ENCODE measurements around the gene CHIA. TPM values are rescaled to one million over a fixed set of nuclear protein-coding genes. Genes with fewer than 3 reads are reported as not detected.

The CHIA gene
- polyA plus RNA-seq, 1 of the 3 experiments (the other 2 are of a cell fraction): not detected

DNA sequence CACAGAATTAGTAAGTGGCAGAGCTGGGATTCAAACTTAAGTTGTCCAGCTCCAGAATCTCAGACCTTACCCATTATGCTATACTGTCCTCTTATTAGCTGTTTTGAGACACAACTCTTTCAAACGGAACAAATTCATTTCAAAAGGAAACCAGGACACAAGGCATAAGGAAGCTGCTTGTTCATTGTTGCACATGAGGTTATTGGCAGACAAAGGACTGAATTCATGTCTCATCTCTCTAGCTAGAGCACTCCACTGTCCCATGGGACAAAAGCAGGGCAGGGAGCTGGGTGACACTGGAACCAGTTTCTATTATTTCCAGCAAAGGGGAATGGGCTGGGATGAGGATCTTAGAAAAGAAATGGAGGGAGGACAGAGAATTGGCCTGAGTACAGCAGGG lies 36.8 kb upstream of the CHIA start:
- Histone ChIP-seq H3K9ac (no peak overlapping the region), H3K4me3 (ENCODE audit: low read depth in 2 of 2, low read length in 1 of 2) (no peak overlapping the region), H3K79me2 (ENCODE audit: insufficient read depth) (no peaks in the 10 kb centered on the region), H3K4me1 (ENCODE audit: control insufficient read depth in 1 of 2, insufficient read depth in 2 of 2, low read depth in 1 of 2, low read length in 1 of 2) (peaks cover 0 to 2% of the 10 kb centered on the region in 2 experiments; a peak in 2 of 4 replicates), H3K27ac (ENCODE audit: low read depth in 2 of 2, low read length in 1 of 2) (no peak overlapping the region), H3K36me3 (replicated peaks in 1 of 2; ENCODE audit: control insufficient read depth in 1 of 2, insufficient read depth in 2 of 2, low read length in 1 of 2) (no peaks in the 10 kb centered on the region), H3F3A (replicated peaks; ENCODE audit: insufficient read depth) (no peaks in the 10 kb centered on the region), H2AFZ (ENCODE audit: low read depth) (no peak overlapping the region), H3K9me2 (no peaks in the 10 kb centered on the region), H3K4me2 (no peak overlapping the region), H3K9me3 (no peaks in the 10 kb centered on the region), H4K20me1 (ENCODE audit: insufficient read depth) (no peaks in the 10 kb centered on the region), H3K27me3 (ENCODE audit: insufficient read depth) (peaks cover 12% of the 10 kb centered on the region; the same call in 1 of the 2 replicates)
- WGBS (ENCODE audit: low lambda C conversion rate): 0% methylated on average over 1 of the region's 1 CpG
- CTCF ChIA-PET: interaction anchor here (1.2 to 1.3 kb wide), 2 partner anchors 31 to 146 kb away, joined by 4 to 5 read pairs; no protein-coding TSS in a partner anchor
- POLR2A ChIA-PET: no interaction called here
- DNase-seq: no peak
- TF ChIP-seq GABPA (IDR thresholded peaks at IDR 0.05; ENCODE audit: low read depth): no peak
- TF ChIP-seq, protein P1, sequence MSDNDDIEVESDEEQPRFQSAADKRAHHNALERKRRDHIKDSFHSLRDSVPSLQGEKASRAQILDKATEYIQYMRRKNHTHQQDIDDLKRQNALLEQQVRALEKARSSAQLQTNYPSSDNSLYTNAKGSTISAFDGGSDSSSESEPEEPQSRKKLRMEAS (IDR thresholded peaks at IDR 0.05; ENCODE audit: low read depth): no peak

DNA sequence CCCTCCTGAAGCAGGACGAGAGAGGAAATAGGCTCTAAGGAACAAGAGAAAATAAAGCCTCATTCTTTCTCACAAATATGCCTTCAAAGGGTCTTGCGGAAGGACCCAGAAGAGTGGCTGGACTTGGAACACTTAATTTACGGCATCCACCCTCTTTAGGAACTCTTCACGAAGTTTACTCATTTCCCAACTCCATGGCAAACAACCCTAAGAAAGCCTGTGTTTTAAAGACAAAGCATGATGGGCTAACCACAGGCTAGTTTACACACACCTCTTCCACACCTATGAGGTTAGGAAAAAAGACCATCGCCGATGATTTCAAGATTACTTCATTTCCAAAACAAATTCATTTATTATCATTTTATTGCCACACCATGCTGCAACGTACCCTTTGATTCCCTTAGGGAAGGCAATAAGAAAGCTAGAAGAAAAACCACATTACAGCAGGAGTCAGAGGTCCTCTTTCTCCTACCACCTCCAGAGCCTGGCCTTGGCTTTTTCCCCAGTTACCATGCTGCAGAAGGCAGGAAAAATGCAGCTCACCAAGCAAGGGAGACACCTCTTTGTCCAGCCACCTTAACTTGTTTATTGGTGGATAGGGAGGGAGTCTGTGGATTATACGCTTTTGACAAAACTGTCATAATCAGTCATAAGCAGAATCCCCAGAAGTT lies 33.5 kb upstream of the CHIA start:
- H3K9me3 ChIP-seq: no peaks in the 10 kb centered on the region; the same call in 1 of the 2 replicates
- no peaks in the 10 kb centered on the region for H4K20me1 ChIP-seq (ENCODE audit: insufficient read depth)
- no peaks in the 10 kb centered on the region for H3K9me2 ChIP-seq
- H3K4me2 ChIP-seq: no peak overlapping the region
- peaks cover 0 to 2% of the 10 kb centered on the region in 2 experiments; a peak in 1 of 4 replicates for H3K4me1 ChIP-seq (ENCODE audit: control insufficient read depth in 1 of 2, insufficient read depth in 2 of 2, low read depth in 1 of 2, low read length in 1 of 2)
- H3K4me3 ChIP-seq (ENCODE audit: low read depth in 2 of 2, low read length in 1 of 2): no peak overlapping the region
- H3F3A ChIP-seq (replicated peaks; ENCODE audit: insufficient read depth): no peaks in the 10 kb centered on the region
- H3K27ac ChIP-seq (ENCODE audit: low read depth in 2 of 2, low read length in 1 of 2): no peak overlapping the region
- no peaks in the 10 kb centered on the region for H3K79me2 ChIP-seq (ENCODE audit: insufficient read depth)
- no peaks in the 10 kb centered on the region for H3K36me3 ChIP-seq (replicated peaks in 1 of 2; ENCODE audit: control insufficient read depth in 1 of 2, insufficient read depth in 2 of 2, low read length in 1 of 2)
- POLR2A ChIA-PET: no interaction called here
- CTCF ChIA-PET: interaction anchor here (1.4 kb wide), 1 partner anchor 34 kb away, joined by 4 read pairs; no protein-coding TSS in a partner anchor
- peaks cover 12% of the 10 kb centered on the region; the same call in 1 of the 2 replicates for H3K27me3 ChIP-seq (ENCODE audit: insufficient read depth)
- no peak overlapping the region for H2AFZ ChIP-seq (ENCODE audit: low read depth)
- H3K9ac ChIP-seq: no peak overlapping the region
- DNase-seq: no peak
- WGBS (ENCODE audit: low lambda C conversion rate): 52% methylated on average over 8 of the region's 8 CpGs
- TF ChIP-seq POLR2AphosphoS5 (IDR thresholded peaks at IDR 0.05; ENCODE audit: low read depth, low read length) (no peak), TCF12 (IDR thresholded peaks at IDR 0.05) (no peak), SIN3A (IDR thresholded peaks at IDR 0.05; ENCODE audit: borderline replicate concordance, low read depth, low read length) (no peak), ELF1 (IDR thresholded peaks at IDR 0.05) (no peak), RCOR1 (IDR thresholded peaks at IDR 0.05; ENCODE audit: low read length) (no peak)
- TF ChIP-seq, protein P2, sequence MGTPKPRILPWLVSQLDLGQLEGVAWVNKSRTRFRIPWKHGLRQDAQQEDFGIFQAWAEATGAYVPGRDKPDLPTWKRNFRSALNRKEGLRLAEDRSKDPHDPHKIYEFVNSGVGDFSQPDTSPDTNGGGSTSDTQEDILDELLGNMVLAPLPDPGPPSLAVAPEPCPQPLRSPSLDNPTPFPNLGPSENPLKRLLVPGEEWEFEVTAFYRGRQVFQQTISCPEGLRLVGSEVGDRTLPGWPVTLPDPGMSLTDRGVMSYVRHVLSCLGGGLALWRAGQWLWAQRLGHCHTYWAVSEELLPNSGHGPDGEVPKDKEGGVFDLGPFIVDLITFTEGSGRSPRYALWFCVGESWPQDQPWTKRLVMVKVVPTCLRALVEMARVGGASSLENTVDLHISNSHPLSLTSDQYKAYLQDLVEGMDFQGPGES (IDR thresholded peaks at IDR 0.05; ENCODE audit: low read depth, low read length): no peak

DNA sequence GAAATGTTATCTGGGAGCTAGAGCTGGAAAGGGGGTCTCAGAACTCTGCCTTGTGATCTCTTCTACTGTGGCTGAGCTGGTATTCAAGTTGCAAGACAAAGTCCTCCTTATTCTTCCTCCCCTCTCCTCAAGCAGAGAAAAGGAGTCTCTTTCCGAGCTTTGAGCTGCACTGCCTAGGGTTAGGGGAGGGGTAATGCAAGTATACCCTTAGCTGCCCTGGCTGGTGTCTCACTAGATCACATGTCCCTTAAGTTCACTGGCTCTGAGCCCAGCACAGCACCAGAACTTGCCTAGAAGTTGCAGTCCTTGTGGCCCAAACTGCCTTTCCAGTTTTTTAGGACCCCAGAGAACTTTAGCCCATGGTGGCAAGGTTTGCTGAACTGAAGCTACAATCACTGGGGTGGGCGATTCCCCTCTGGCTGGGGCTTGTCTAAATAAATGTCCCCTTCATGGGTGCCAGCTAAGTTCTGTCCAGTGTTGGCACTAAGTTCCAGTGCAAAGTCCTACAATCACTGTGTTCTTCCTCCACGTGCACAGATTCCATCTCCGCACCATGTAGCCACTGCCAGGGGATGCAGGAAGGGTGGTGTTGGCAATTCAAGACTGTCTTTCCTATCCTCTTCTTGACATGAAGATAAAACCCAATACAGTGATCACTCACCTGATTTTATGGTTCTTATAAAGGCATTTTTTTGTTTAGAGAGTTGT lies 22.7 kb upstream of the CHIA start:
- Histone ChIP-seq H3F3A (replicated peaks; ENCODE audit: insufficient read depth) (no peaks in the 10 kb centered on the region), H3K9me3 (no peaks in the 10 kb centered on the region), H4K20me1 (ENCODE audit: insufficient read depth) (no peaks in the 10 kb centered on the region), H3K27ac (ENCODE audit: low read depth in 2 of 2, low read length in 1 of 2) (no peak overlapping the region), H3K9me2 (no peaks in the 10 kb centered on the region), H3K4me1 (ENCODE audit: control insufficient read depth in 1 of 2, insufficient read depth in 2 of 2, low read depth in 1 of 2, low read length in 1 of 2) (no peaks in the 10 kb centered on the region), H3K79me2 (ENCODE audit: insufficient read depth) (no peaks in the 10 kb centered on the region), H3K4me2 (no peak overlapping the region), H3K9ac (no peak overlapping the region), H3K36me3 (replicated peaks in 1 of 2; ENCODE audit: control insufficient read depth in 1 of 2, insufficient read depth in 2 of 2, low read length in 1 of 2) (no peaks in the 10 kb centered on the region), H3K4me3 (ENCODE audit: low read depth in 2 of 2, low read length in 1 of 2) (no peak overlapping the region), H2AFZ (ENCODE audit: low read depth) (no peak overlapping the region), H3K27me3 (ENCODE audit: insufficient read depth) (peaks cover 24% of the 10 kb centered on the region; the same call in 1 of the 2 replicates)
- 13% methylated on average over 4 of the region's 4 CpGs for WGBS (ENCODE audit: low lambda C conversion rate)
- POLR2A ChIA-PET: no interaction called here
- TF ChIP-seq, protein P1 (IDR thresholded peaks at IDR 0.05; ENCODE audit: low read depth): no peak
- TF ChIP-seq, protein P3, sequence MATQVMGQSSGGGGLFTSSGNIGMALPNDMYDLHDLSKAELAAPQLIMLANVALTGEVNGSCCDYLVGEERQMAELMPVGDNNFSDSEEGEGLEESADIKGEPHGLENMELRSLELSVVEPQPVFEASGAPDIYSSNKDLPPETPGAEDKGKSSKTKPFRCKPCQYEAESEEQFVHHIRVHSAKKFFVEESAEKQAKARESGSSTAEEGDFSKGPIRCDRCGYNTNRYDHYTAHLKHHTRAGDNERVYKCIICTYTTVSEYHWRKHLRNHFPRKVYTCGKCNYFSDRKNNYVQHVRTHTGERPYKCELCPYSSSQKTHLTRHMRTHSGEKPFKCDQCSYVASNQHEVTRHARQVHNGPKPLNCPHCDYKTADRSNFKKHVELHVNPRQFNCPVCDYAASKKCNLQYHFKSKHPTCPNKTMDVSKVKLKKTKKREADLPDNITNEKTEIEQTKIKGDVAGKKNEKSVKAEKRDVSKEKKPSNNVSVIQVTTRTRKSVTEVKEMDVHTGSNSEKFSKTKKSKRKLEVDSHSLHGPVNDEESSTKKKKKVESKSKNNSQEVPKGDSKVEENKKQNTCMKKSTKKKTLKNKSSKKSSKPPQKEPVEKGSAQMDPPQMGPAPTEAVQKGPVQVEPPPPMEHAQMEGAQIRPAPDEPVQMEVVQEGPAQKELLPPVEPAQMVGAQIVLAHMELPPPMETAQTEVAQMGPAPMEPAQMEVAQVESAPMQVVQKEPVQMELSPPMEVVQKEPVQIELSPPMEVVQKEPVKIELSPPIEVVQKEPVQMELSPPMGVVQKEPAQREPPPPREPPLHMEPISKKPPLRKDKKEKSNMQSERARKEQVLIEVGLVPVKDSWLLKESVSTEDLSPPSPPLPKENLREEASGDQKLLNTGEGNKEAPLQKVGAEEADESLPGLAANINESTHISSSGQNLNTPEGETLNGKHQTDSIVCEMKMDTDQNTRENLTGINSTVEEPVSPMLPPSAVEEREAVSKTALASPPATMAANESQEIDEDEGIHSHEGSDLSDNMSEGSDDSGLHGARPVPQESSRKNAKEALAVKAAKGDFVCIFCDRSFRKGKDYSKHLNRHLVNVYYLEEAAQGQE (IDR thresholded peaks at IDR 0.05; ENCODE audit: low read depth, low read length): no peak
- TF ChIP-seq POLR2AphosphoS5 (IDR thresholded peaks at IDR 0.05; ENCODE audit: low read depth, low read length): no peak
- no peak for TF ChIP-seq SMC3 (IDR thresholded peaks at IDR 0.05; ENCODE audit: low read depth, low read length)
- no peak for TF ChIP-seq FOXJ3 (CRISPR knock-in tag; IDR thresholded peaks at IDR 0.05)
- no peak for TF ChIP-seq EP300 (IDR thresholded peaks at IDR 0.05; ENCODE audit: borderline replicate concordance in 1 of 2, low read depth in 1 of 2, low read length in 1 of 2)
- CTCF ChIA-PET: interaction anchor here (0.6 to 1.3 kb wide), 3 partner anchors 9 to 124 kb away, joined by 3 to 4 read pairs (median 4); no protein-coding TSS in a partner anchor
- DNase-seq: no peak

Measured in SK-N-SH (cell line).